Smooth muscle cell (in vitro differentiated cells): ENCODE data around the gene MBD4. TPM values are rescaled to one million over a fixed set of nuclear protein-coding genes. Genes with fewer than 3 reads are reported as not detected.

Experiments
- DNase-seq: peaks from one replicate; lab custom pipeline; 2025; ENCODE audit not compliant: unreplicated experiment; lab: John Stamatoyannopoulos, UW
- H2AFZ ChIP-seq: fragments of 200-600 bp; sonication (generic); 2 replicates; pipeline ENCODE4 v1.6.0; 2016; ENCODE audit warnings: antibody characterized with exemption, low read depth, mild to moderate bottlenecking
- H3F3A ChIP-seq: fragments of 200-600 bp; sonication (generic); 2 replicates; pipeline ENCODE4 v1.6.0; 2017; ENCODE audit warnings: antibody characterized with exemption, low read depth
- H3K27ac ChIP-seq: fragments of 200-600 bp; sonication (generic); 2 replicates; pipeline ENCODE4 v1.5.1; 2016; ENCODE audit warnings: low read depth, mild to moderate bottlenecking
- H3K27me3 ChIP-seq: fragments of 200-600 bp; sonication (generic); 2 replicates; pipeline ENCODE4 v1.6.1; 2016; ENCODE audit warnings: low read depth, mild to moderate bottlenecking
- H3K36me3 ChIP-seq: fragments of 200-600 bp; sonication (generic); 2 replicates; pipeline ENCODE4 v1.5.1; 2016; ENCODE audit warnings: low read depth
- H3K4me1 ChIP-seq: fragments of 200-600 bp; sonication (generic); 2 replicates; pipeline ENCODE4 v1.5.1; 2016; ENCODE audit warnings: low read depth
- H3K4me2 ChIP-seq: fragments of 200-600 bp; sonication (generic); 2 replicates; pipeline ENCODE4 v1.6.0; 2016; ENCODE audit warnings: mild to moderate bottlenecking
- H3K4me3 ChIP-seq: fragments of 200-600 bp; sonication (generic); 2 replicates; pipeline ENCODE4 v1.5.1; 2016; ENCODE audit warnings: mild to moderate bottlenecking
- H3K79me2 ChIP-seq: fragments of 200-600 bp; sonication (generic); 2 replicates; pipeline ENCODE4 v1.6.0; 2016; ENCODE audit warnings: low read depth, mild to moderate bottlenecking
- H3K9ac ChIP-seq: fragments of 200-600 bp; sonication (generic); 2 replicates; pipeline ENCODE4 v1.6.0; 2016; ENCODE audit warnings: low read depth
- H3K9me3 ChIP-seq: fragments of 200-600 bp; sonication (generic); replicated peaks from 2 replicates; pipeline ENCODE4 v1.5.1; 2016; ENCODE audit warnings: low read depth
- H4K20me1 ChIP-seq: fragments of 200-600 bp; sonication (generic); 2 replicates; pipeline ENCODE4 v1.6.0; 2016; ENCODE audit warnings: low read depth
- CTCF ChIP-seq: fragments of 200-600 bp; sonication (generic); IDR thresholded peaks from 2 replicates; pipeline ENCODE4 v1.5.1; 2017; ENCODE audit warnings: borderline replicate concordance, mild to moderate bottlenecking, antibody characterized with exemption; ENCODE audit not compliant: insufficient read depth, poor library complexity, severe bottlenecking
- WGBS: methylation state at CpG from one replicate; pipeline ENCODE4 v1.1.7; 2016; ENCODE audit warnings: low lambda C conversion rate; 5-methylcytosine and 5-hydroxymethylcytosine counted together
- polyA plus RNA-seq: library from polyadenylated mRNA; unstranded; fragments of >200 nt; fragmentation: Nextera tagmentation; extraction: Ambion mirVana; gene quantifications from 2 replicates; pipeline ENCODE4 v1.2.1, GENCODE V29; 2016
- total RNA-seq: library from RNA; depleted of rRNA; stranded (reverse); fragments of >200 nt; gene quantifications from 2 replicates; pipeline ENCODE4 v1.2.3, GENCODE V29; 2014

The MBD4 gene
- total and polyA plus RNA-seq, 2 experiments from 2014 or later: 23.1 to 26.5 TPM

DNA sequence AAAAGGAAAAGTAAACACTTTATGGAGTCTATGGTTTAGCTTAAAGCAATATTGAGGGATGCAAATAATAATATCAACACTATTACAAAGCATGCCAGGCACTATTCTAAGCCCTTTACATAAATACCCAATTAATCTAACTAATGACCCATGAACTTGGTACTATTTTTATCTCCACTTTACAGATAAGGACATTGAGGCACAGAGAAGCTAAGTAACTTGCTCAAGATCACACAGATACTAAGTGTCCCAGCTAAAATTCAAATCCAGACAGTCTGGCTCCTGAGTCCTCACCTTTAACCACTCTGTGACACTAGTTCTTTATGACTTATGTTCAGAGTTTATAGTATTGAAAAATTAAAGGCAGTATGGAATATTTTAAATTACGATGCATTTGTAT lies 5.6 kb downstream of the MBD4 start:
- H3K4me1 ChIP-seq: peaks cover 15% of the 10 kb centered on the region
- H3K4me3 ChIP-seq: no peak overlapping the region
- peaks cover 31% of the 10 kb centered on the region for H3K79me2 ChIP-seq

GRCh38 chr3:129433565-129433964 lies 6.2 kb downstream of the MBD4 start:
- Histone ChIP-seq H3K27ac (no peak overlapping the region), H3K4me1 (peaks cover 14% of the 10 kb centered on the region), H3K9ac (no peak overlapping the region), H3K79me2 (peaks cover 25% of the 10 kb centered on the region), H3K4me3 (no peak overlapping the region), H3K9me3 (no peaks in the 10 kb centered on the region), H2AFZ (no peak overlapping the region), H3F3A (peaks cover 3% of the 10 kb centered on the region), H3K27me3 (no peaks in the 10 kb centered on the region), H4K20me1 (peaks cover 3% of the 10 kb centered on the region), H3K36me3 (peaks cover 13% of the 10 kb centered on the region), H3K4me2 (no peak overlapping the region)
- no peak for TF ChIP-seq CTCF
- 97% methylated on average over 5 of the region's 5 CpGs for WGBS
- DNase-seq: no peak

More for the DNA sequence above, 5.6 kb downstream of the MBD4 start:
- Histone ChIP-seq H3K9me3 (no peaks in the 10 kb centered on the region), H3K4me2 (no peak overlapping the region), H3K36me3 (peaks cover 13% of the 10 kb centered on the region), H3K27ac (no peak overlapping the region), H3F3A (no peaks in the 10 kb centered on the region), H3K27me3 (no peaks in the 10 kb centered on the region), H2AFZ (no peak overlapping the region), H3K9ac (no peak overlapping the region), H4K20me1 (peaks cover 3% of the 10 kb centered on the region)
- no peak for DNase-seq
- TF ChIP-seq CTCF: no peak
- 100% methylated on average over 1 of the region's 1 CpG for WGBS

DNA sequence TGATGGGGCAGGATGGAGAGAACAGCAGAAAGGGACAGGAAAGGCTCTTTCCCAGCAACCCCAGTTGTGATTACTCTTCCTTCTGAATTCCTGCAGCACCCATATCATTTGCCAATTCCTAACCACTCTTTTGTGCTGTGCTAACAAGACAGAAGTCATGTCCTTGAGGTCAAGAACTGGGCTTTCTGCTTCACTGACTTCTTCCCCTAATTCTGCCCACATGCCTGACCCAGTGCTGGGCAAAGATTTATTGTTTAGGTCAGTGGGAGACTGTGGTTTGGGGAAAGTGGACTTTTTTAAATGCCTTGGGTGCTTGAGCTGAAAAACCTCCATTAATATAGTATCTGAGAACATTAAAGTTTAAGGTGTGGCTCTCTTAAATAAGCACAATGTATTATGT lies 7.1 kb downstream of the MBD4 start:
- H3K9ac ChIP-seq: no peak overlapping the region
- H3K27me3 ChIP-seq: no peaks in the 10 kb centered on the region
- H3K4me1 ChIP-seq: peaks cover 8% of the 10 kb centered on the region
- H3K9me3 ChIP-seq: no peaks in the 10 kb centered on the region
- H4K20me1 ChIP-seq: peaks cover 3% of the 10 kb centered on the region
- TF ChIP-seq CTCF: no peak
- H3F3A ChIP-seq: peaks cover 3% of the 10 kb centered on the region
- peaks cover 16% of the 10 kb centered on the region for H3K79me2 ChIP-seq
- no peak for DNase-seq
- H3K4me2 ChIP-seq: no peak overlapping the region
- peaks cover 13% of the 10 kb centered on the region for H3K36me3 ChIP-seq
- no peak overlapping the region for H2AFZ ChIP-seq
- no peak overlapping the region for H3K4me3 ChIP-seq
- no peak overlapping the region for H3K27ac ChIP-seq

DNA sequence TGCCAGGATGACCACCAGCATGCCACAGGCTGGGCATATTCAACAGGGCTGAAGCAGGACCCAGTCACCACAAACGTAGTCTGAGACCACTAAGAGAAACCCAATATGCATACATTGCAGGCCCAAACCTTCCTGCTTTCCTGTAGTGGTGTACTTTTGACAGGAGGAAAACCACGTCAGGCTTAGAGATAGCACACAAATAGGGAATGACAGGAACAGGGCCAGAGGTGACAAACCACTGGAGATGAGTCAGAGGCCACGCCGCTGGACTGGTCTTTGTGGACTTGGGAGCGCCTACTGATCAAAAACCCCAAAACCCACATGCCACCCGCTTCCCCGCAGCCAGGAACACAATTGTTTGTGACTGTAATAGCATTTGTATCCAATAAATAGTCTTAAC lies 7.7 kb downstream of the MBD4 start:
- TF ChIP-seq CTCF: no peak
- no peak overlapping the region for H3K27ac ChIP-seq
- H3K27me3 ChIP-seq: no peaks in the 10 kb centered on the region
- peaks cover 10% of the 10 kb centered on the region for H3K79me2 ChIP-seq
- peaks cover 3% of the 10 kb centered on the region for H4K20me1 ChIP-seq
- H3K9me3 ChIP-seq: no peaks in the 10 kb centered on the region
- no peak for DNase-seq
- no peak overlapping the region for H3K4me3 ChIP-seq
- peaks cover 3% of the 10 kb centered on the region for H3F3A ChIP-seq
- H2AFZ ChIP-seq: no peak overlapping the region
- H3K4me1 ChIP-seq: peaks cover 8% of the 10 kb centered on the region
- 68% methylated on average over 7 of the region's 7 CpGs for WGBS
- no peak overlapping the region for H3K9ac ChIP-seq
- no peak overlapping the region for H3K4me2 ChIP-seq
- peaks cover 13% of the 10 kb centered on the region for H3K36me3 ChIP-seq
